ENCODE measurements around the gene TMC5. TPM values are rescaled to one million over a fixed set of nuclear protein-coding genes. Genes with fewer than 3 reads are reported as not detected.

Gene TMC5
- total RNA-seq, 1 donor from 2014 or later, result 0.32 TPM

DNA sequence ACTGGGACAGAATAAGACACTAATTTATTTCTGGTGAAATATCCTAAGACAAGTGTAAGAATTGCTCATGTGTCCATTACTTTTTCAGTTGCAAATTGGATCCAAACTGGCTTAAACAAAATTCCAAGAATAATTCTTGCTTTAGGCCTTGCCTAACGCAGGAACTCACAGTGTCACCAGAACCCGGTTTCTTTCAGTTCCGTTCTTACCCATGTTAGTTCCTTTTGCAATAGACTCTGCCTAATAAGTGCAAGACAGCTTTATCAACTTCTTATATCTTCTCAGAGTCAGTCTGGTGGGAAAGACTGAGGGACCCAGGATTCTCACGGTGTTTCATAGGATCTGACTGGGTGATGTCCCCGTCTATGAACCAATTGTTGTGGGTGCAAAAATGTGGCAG lies 79.5 kb downstream of the TMC5 start:
- H3K27ac Mint-ChIP-seq, result no peak overlapping the region
- no peaks in the 10 kb centered on the region for H3K27me3 Mint-ChIP-seq (ENCODE audit: insufficient read depth, low read depth)
- Histone ChIP-seq H3K36me3 (no peaks in the 10 kb centered on the region), H2AFZ (replicated peaks) (no peak overlapping the region), H3F3A (ENCODE audit: low read depth) (no peaks in the 10 kb centered on the region), H3K27me3 (no peaks in the 10 kb centered on the region), H3K4me2 (no peak overlapping the region), H3K4me3 (no peak overlapping the region), H3K4me1 (no peaks in the 10 kb centered on the region), H3K79me2 (ENCODE audit: low read depth) (no peaks in the 10 kb centered on the region), H3K27ac (no peak overlapping the region), H4K20me1 (ENCODE audit: low read depth) (no peaks in the 10 kb centered on the region), H3K9me3 (ENCODE audit: low read depth) (no peaks in the 10 kb centered on the region), H3K9ac (no peak overlapping the region)
- H3K4me3 Mint-ChIP-seq, result no peak overlapping the region
- H3K9me3 Mint-ChIP-seq, result no peaks in the 10 kb centered on the region
- H3K4me1 Mint-ChIP-seq, result peaks cover 4% of the 10 kb centered on the region
- TF ChIP-seq EZH2 (IDR thresholded peaks at IDR 0.05) (no peak), EZH2phosphoT487 (IDR thresholded peaks at IDR 0.05) (no peak)
- TF ChIP-seq, protein P1, sequence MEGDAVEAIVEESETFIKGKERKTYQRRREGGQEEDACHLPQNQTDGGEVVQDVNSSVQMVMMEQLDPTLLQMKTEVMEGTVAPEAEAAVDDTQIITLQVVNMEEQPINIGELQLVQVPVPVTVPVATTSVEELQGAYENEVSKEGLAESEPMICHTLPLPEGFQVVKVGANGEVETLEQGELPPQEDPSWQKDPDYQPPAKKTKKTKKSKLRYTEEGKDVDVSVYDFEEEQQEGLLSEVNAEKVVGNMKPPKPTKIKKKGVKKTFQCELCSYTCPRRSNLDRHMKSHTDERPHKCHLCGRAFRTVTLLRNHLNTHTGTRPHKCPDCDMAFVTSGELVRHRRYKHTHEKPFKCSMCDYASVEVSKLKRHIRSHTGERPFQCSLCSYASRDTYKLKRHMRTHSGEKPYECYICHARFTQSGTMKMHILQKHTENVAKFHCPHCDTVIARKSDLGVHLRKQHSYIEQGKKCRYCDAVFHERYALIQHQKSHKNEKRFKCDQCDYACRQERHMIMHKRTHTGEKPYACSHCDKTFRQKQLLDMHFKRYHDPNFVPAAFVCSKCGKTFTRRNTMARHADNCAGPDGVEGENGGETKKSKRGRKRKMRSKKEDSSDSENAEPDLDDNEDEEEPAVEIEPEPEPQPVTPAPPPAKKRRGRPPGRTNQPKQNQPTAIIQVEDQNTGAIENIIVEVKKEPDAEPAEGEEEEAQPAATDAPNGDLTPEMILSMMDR (IDR thresholded peaks at IDR 0.05), result no peak
- DNase-seq (ENCODE audit: low spot score), result no peak
- peaks cover 17% of the 10 kb centered on the region for H3K36me3 Mint-ChIP-seq

DNA sequence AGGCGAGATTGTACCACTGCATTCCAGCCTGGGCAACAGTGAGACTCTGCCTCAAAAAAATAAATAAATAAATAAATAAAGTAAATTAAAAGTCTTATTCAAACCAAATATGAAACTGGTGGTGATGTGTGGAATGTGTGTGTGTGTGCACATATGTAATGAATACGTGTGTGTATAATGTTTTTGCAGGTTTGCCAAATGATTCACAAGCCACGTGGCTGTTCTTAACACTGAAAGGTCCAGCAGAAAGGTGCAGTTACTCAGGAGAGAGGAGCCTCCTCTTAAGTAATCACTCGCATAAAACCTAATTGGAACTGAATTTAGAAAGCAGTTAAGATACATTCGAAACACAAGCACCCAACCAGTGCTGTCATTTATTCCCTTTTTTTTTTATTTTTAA lies 81.3 kb downstream of the TMC5 start:
- no peaks in the 10 kb centered on the region for H3K27me3 Mint-ChIP-seq (ENCODE audit: insufficient read depth, low read depth)
- Histone ChIP-seq H3K27me3 (no peaks in the 10 kb centered on the region), H3K4me3 (no peak overlapping the region), H3F3A (ENCODE audit: low read depth) (no peaks in the 10 kb centered on the region), H3K4me2 (no peak overlapping the region), H3K9ac (no peak overlapping the region), H3K27ac (no peak overlapping the region), H3K9me3 (ENCODE audit: low read depth) (no peaks in the 10 kb centered on the region), H2AFZ (replicated peaks) (no peak overlapping the region), H3K79me2 (ENCODE audit: low read depth) (no peaks in the 10 kb centered on the region), H4K20me1 (ENCODE audit: low read depth) (no peaks in the 10 kb centered on the region), H3K36me3 (no peaks in the 10 kb centered on the region), H3K4me1 (no peaks in the 10 kb centered on the region)
- H3K27ac Mint-ChIP-seq, result no peak overlapping the region
- no peaks in the 10 kb centered on the region for H3K9me3 Mint-ChIP-seq
- peaks cover 25% of the 10 kb centered on the region for H3K36me3 Mint-ChIP-seq
- H3K4me3 Mint-ChIP-seq, result no peak overlapping the region
- no peak for TF ChIP-seq EZH2phosphoT487 (IDR thresholded peaks at IDR 0.05)
- TF ChIP-seq, protein P1 (IDR thresholded peaks at IDR 0.05), result no peak
- TF ChIP-seq EZH2 (IDR thresholded peaks at IDR 0.05), result no peak
- H3K4me1 Mint-ChIP-seq, result peaks cover 4% of the 10 kb centered on the region
- no peak for DNase-seq (ENCODE audit: low spot score)

DNA sequence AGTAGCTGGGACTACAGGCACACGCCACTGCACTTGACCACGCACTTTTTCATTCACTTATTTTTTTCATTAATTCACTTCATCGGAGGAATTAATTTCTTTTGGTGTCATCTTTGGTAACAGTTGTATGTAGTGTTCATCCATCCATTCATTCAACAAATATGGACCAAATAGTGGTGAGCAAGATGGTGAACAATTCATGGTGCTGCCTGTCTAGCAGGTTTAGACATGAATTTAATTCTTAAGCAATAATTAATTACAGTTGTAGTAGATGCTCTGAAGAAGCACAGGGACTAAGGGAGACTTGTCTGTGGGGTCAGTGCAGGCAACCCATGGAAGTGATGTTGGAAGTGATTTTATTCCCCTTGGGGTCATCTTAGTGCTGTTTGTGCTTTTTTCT lies 81.8 kb downstream of the TMC5 start:
- no peak overlapping the region for H3K27ac Mint-ChIP-seq
- DNase-seq (ENCODE audit: low spot score), result no peak
- H3K4me3 ChIP-seq, result no peak overlapping the region
- H3K4me1 ChIP-seq, result no peaks in the 10 kb centered on the region
- H3K4me1 Mint-ChIP-seq, result peaks cover 4% of the 10 kb centered on the region
- no peak overlapping the region for H3K27ac ChIP-seq
- H3K4me3 Mint-ChIP-seq, result no peak overlapping the region
- no peaks in the 10 kb centered on the region for H4K20me1 ChIP-seq (ENCODE audit: low read depth)
- H3K27me3 Mint-ChIP-seq (ENCODE audit: insufficient read depth, low read depth), result no peaks in the 10 kb centered on the region
- H3K9me3 ChIP-seq (ENCODE audit: low read depth), result no peaks in the 10 kb centered on the region
- no peaks in the 10 kb centered on the region for H3K27me3 ChIP-seq
- H3F3A ChIP-seq (ENCODE audit: low read depth), result no peaks in the 10 kb centered on the region
- H3K9me3 Mint-ChIP-seq, result no peaks in the 10 kb centered on the region
- TF ChIP-seq, protein P1 (IDR thresholded peaks at IDR 0.05), result no peak
- TF ChIP-seq EZH2 (IDR thresholded peaks at IDR 0.05) (no peak), EZH2phosphoT487 (IDR thresholded peaks at IDR 0.05) (no peak)
- H3K36me3 ChIP-seq, result no peaks in the 10 kb centered on the region
- H3K36me3 Mint-ChIP-seq, result peaks cover 28% of the 10 kb centered on the region
- no peak overlapping the region for H2AFZ ChIP-seq (replicated peaks)
- no peak overlapping the region for H3K4me2 ChIP-seq
- no peak overlapping the region for H3K9ac ChIP-seq
- H3K79me2 ChIP-seq (ENCODE audit: low read depth), result no peaks in the 10 kb centered on the region

All from neural progenitor cell (in vitro differentiated cells).